HepG2 (cell line): Measurements from ENCODE around the gene ZFHX3. TPM values are rescaled to one million over a fixed set of nuclear protein-coding genes. Genes with fewer than 3 reads are reported as not detected.

Experiments used
- AGO2 ChIP-seq: fragments of 200-400 bp; formaldehyde crosslinking; optimal IDR thresholded peaks from 2 replicates; pipeline ENCODE3; 2017; ENCODE audit warnings: mild to moderate bottlenecking, low read depth, low read length, moderate library complexity
- RAD21 ChIP-seq: fragments of 450-650 bp; formaldehyde crosslinking; IDR thresholded peaks from 2 replicates; pipeline ENCODE4 v1.5.0; 2020; ENCODE audit warnings: mild to moderate bottlenecking
- RXRB ChIP-seq: IDR thresholded peaks from 2 replicates; pipeline ENCODE4 v1.6.1; 2016; ENCODE audit warnings: borderline replicate concordance, missing genetic modification reagents, missing compliant biosample characterization
- SMC3 ChIP-seq: IDR thresholded peaks from 2 replicates; pipeline ENCODE4 v1.6.1; 2011; ENCODE audit warnings: low read length, improper control_type of control experiment
- STAG1 ChIP-seq: sonication (generic); formaldehyde crosslinking; IDR thresholded peaks from 2 replicates; pipeline ENCODE4 v1.4.0; 2020; ENCODE audit warnings: missing genetic modification reagents
- polyA plus RNA-seq, 8 experiments: library from polyadenylated mRNA; depleted of rRNA in 3 of 8; stranded (reverse) in 7 of 8; unstranded in 1 of 8; fragments of >200 nt; fragmentation: Illumina TruSeq in 4 of 8; extraction: Trizol in 4 of 8; gene quantifications; 2 replicates each; pipeline versions ENCODE4 v1.2.1 to v1.2.3, GENCODE V29; 2011 to 2016; ENCODE audit warnings: low read depth in 4 of 8, missing spikeins in 1 of 8, mixed read lengths in 1 of 8; ENCODE audit not compliant: insufficient read depth in 1 of 8
- total RNA-seq, 5 experiments: library from RNA; depleted of rRNA; stranded (reverse); fragments of >200 nt; fragmentation: Illumina TruSeq; extraction: Trizol; gene quantifications; 2 replicates each; pipeline ENCODE4 v1.2.3, GENCODE V29; 2016; ENCODE audit warnings: low read depth in 1 of 5
- TF ChIP-seq, protein P1 (sequence below): sonication (generic); formaldehyde crosslinking; IDR thresholded peaks from 2 replicates; pipeline ENCODE4 v1.8.0; 2022; ENCODE audit warnings: mild to moderate bottlenecking, missing genetic modification reagents, moderate library complexity
- TF ChIP-seq, protein P2 (sequence below): IDR thresholded peaks from 2 replicates; pipeline ENCODE4 v1.6.1; 2016; ENCODE audit warnings: missing compliant biosample characterization, missing genetic modification reagents, borderline replicate concordance
- TF ChIP-seq, protein P3 (sequence below): sonication (generic); formaldehyde crosslinking; IDR thresholded peaks from 2 replicates; pipeline ENCODE4 v1.5.0; 2020; ENCODE audit warnings: mild to moderate bottlenecking, missing genetic modification reagents, moderate library complexity

Gene ZFHX3
- total and polyA plus RNA-seq, 2 of the 13 experiments (the other 11 are each of a cell fraction or from before 2014, with no cell fraction given), result 5.0 to 6.0 TPM

DNA sequence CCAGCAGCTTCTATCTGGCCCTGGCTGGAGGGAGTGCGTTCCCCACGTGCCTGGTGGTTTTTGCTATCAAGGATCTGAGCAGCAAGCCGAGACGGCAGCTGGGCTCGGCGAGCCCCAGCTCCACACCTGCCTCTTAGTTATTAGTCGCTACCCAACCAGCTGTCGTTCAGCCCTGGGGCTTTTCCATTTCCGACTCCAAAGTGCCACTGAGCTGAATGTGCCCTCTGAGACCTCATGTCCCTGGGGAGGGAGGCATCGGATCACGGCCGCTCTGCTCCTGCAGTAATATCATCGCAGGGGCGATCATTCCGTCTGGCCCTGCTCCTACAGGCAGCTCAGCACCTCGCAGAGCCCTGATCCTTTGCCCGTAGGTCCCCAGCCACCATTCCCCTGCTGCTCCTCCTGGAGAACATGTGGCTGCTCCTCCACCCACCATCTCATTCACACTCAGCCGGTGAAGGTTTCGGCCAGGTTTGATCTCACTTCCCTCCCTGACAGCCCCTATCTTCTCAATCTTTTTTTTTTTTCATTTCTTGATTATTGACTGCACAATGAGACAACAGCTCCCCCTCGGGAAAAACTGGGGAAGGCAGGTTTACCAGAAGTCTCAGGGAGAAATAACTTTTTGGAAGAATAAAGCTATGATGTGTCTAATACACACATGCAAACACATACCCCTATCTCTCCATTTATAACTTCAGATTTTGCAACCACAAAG lies 86.7 kb downstream of the ZFHX3 start (continued):
- TF ChIP-seq, protein P1, sequence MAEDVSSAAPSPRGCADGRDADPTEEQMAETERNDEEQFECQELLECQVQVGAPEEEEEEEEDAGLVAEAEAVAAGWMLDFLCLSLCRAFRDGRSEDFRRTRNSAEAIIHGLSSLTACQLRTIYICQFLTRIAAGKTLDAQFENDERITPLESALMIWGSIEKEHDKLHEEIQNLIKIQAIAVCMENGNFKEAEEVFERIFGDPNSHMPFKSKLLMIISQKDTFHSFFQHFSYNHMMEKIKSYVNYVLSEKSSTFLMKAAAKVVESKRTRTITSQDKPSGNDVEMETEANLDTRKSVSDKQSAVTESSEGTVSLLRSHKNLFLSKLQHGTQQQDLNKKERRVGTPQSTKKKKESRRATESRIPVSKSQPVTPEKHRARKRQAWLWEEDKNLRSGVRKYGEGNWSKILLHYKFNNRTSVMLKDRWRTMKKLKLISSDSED, result 0 out of 2 replicates have a peak, but pooled peaks have one; percentile 32
- TF ChIP-seq RXRB (CRISPR knock-in tag) (no peak), STAG1 (CRISPR knock-in tag) (peak; percentile 55), AGO2 (peak; percentile 49), SMC3 (peak; percentile 34; the same call in 1 of the 2 replicates), RAD21 (CRISPR knock-in tag) (peak; percentile 27; the same call in 1 of the 2 replicates)
- TF ChIP-seq, protein P2, sequence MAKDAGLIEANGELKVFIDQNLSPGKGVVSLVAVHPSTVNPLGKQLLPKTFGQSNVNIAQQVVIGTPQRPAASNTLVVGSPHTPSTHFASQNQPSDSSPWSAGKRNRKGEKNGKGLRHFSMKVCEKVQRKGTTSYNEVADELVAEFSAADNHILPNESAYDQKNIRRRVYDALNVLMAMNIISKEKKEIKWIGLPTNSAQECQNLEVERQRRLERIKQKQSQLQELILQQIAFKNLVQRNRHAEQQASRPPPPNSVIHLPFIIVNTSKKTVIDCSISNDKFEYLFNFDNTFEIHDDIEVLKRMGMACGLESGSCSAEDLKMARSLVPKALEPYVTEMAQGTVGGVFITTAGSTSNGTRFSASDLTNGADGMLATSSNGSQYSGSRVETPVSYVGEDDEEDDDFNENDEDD (CRISPR knock-in tag), result no peak
- TF ChIP-seq, protein P3, sequence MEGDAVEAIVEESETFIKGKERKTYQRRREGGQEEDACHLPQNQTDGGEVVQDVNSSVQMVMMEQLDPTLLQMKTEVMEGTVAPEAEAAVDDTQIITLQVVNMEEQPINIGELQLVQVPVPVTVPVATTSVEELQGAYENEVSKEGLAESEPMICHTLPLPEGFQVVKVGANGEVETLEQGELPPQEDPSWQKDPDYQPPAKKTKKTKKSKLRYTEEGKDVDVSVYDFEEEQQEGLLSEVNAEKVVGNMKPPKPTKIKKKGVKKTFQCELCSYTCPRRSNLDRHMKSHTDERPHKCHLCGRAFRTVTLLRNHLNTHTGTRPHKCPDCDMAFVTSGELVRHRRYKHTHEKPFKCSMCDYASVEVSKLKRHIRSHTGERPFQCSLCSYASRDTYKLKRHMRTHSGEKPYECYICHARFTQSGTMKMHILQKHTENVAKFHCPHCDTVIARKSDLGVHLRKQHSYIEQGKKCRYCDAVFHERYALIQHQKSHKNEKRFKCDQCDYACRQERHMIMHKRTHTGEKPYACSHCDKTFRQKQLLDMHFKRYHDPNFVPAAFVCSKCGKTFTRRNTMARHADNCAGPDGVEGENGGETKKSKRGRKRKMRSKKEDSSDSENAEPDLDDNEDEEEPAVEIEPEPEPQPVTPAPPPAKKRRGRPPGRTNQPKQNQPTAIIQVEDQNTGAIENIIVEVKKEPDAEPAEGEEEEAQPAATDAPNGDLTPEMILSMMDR, result peak; percentile 27; the same call in 1 of the 2 replicates
- TF ChIP-seq, all 625 proteins: peak for 8
